Measurements from ENCODE around the gene TBX10.
"Not testable (repeated sequence)": the region's sequence is repeated elsewhere in the genome, so short reads cannot be mapped to it uniquely, and the experiment has no call there.

TBX10 gene

DNA sequence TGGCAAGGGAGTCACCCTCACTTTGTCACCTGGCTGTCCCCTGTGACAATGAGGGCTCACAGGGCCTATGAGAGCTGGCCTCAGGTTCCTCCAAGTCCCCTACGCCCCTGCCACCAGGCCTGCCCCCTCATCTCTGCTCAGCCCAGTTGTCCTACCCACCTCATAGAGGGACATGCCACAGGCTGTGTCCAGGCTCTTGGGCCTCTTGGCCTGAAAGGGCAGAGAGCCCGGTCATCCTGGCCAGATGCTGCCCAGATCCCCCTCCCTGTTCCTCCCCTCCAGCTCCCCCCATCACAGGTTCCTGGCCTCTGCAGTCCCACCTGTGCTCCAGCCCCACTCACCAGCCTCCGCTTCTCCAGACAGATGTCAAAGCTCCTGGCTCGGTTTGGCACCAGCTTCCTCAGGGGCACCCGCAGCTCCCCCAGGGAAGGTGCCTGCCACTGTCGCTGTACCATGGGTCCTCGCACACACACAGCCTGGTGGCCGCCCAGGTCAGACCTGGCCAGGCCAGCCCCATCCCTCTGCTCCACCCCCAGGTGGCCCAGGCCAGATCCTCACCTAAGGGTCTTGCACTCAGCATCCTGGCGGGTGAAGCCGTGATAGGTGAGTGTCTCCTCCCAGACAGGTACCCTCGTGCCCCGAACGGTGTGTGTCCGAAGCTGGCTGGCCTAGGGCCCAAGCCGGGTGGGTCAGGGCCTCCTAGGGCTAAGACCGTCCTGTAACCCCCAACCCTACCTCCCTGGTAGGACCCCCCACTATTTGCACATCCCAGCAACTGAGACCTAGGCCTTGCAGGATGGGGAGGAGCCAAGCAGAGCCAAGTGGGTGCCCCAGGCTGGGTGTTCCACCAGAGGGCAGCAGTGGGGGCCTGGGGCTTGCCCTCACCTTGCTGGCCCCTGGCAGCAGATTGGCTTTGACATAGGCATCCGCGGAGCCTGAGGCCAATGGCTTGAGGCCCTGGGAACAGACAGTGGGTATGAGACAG, 24.5 kb downstream of the TBX10 start:
- no peak for FAIRE-seq

- no peak for FAIRE-seq
These were observed 25.4 kb downstream of the TBX10 start for GRCh38 chr11:67613960-67614715.

GRCh38 chr11:67613313-67613959, 26.1 kb downstream of the TBX10 start:
- no peak for FAIRE-seq

GRCh38 chr11:67612751-67613150, 26.8 kb downstream of the TBX10 start:
- FAIRE-seq: no peak

DNA sequence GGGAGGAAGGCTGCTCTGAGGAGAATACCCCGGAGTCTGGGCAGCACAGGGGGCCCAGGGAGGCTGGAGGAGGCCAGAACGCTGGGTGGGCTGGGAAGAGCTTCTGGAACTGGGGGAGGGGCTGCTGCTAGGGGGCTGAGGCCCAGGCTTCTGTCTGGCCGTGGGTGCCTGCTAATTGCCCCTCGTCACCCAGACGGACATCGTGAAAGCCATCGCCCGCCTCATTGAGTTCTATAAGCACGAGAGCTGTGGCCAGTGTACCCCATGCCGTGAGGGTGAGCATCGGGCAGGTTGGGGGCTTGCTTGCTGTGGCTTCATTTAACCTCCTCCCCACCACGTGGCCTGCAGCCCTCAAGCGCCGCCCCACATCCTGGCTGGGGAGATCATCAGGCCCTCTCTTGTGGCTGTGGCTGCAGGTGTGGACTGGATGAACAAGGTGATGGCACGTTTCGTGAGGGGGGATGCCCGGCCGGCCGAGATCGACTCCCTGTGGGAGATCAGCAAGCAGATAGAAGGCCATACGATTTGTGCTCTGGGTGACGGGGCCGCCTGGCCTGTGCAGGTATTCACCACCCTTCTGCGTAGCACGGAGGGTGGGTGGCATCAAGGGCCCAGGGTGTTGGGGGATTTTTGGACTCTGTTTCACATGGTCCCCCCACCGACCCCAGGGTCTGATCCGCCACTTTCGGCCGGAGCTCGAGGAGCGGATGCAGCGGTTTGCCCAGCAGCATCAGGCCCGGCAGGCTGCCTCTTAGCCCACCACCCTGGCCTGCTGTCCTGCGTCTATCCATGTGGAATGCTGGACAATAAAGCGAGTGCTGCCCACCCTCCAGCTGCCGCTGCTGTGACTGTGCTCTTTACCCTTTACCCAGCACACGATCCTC, 27.6 kb downstream of the TBX10 start:
- FAIRE-seq: no peak

DNA sequence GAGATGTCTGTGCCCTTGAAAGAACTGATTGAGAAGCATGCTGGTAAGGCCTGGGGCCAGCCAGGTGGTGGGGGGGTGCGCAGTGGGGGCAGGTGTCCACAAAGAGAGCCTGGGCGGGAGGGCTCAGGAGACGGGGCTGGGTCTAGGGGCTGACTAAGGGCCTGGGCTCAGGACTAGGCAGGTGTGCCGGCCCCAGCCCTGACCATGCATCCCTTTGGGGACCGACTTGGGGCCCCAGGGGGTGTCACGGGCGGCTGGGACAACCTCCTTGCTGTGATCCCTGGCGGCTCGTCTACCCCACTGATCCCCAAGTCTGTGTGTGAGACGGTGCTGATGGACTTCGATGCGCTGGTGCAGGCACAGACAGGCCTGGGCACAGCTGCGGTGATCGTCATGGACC, 28.4 kb downstream of the TBX10 start:
- FAIRE-seq: no peak

- no peak for FAIRE-seq
These were observed 29.2 kb downstream of the TBX10 start for GRCh38 chr11:67610302-67610868.

DNA sequence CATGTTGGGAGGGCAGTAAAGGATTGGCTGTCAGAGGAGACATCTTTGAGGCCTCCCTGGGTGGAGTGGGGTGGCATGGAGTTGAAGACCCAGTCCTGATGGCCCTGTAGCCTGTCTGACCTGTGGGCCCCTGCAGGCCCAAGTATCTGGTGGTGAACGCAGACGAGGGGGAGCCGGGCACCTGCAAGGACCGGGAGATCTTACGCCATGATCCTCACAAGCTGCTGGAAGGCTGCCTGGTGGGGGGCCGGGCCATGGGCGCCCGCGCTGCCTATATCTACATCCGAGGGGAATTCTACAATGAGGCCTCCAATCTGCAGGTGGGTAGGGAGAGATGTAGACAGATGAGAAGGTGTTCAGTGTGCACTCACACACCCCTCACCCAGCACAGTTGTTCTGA, 30.2 kb downstream of the TBX10 start:
- FAIRE-seq: no peak

DNA sequence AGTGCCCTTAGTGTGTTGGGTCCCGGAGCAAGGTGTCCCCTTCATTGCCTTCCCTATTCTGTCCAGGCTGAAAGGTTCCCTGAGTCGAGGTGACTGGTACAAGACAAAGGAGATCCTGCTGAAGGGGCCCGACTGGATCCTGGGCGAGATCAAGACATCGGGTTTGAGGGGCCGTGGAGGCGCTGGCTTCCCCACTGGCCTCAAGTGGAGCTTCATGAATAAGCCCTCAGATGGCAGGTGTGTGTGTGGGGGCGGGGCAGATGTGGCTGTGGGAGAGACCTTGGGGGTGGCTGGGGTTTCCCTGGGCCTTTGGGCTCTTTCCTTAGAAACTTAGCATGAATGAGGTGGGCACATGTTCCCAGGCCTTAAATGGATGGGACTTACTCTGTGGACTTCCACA, 31.1 kb downstream of the TBX10 start:
- FAIRE-seq: no peak

- FAIRE-seq: no peak
These were observed 32.1 kb downstream of the TBX10 start for GRCh38 chr11:67607507-67607906.

DNA sequence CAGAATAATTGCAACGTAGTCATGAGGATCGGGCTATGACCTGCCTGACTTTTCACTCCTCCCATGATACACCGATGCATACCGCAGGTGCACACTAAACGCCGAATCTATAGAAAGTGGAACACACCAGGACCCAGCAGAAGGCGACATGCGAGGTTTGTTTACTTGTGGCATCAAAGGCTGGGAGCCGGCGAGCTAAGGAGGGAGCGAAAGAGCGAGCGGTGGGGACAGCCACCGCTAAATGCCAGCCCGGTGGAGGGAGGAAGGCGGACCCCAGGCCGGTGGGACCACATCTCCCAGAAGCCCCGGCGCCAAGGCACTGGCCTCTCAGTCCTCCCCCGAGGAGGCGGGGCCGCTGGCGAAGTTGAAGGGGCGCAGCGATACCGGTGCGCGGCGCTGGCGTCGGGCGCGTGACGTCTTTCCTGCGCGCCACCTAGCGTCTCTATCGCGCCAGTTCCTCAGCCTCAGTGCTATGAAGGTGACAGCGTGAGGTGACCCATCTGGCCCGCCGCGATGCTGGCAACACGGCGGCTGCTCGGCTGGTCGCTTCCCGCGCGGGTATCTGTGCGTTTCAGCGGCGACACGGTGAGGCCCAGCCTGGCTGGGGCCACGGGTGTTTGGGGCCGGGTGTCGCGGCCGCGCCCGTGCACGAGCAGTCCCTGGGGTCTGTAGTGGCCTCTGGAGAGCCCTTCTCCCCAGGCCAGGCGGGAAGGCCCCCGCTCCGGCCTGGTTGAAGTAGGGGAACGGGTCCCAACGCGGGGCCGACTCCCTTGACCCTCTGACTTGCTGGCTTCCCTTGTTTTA, 32.9 kb downstream of the TBX10 start, which contains the start of gene NDUFV1:
Gene NDUFV1, plus strand, starts transcription at position 445 of the 804 bp plus-strand sequence. Its CDS starts 69 bp downstream, at position 514.
- peak; percentile 33 for FAIRE-seq

DNA sequence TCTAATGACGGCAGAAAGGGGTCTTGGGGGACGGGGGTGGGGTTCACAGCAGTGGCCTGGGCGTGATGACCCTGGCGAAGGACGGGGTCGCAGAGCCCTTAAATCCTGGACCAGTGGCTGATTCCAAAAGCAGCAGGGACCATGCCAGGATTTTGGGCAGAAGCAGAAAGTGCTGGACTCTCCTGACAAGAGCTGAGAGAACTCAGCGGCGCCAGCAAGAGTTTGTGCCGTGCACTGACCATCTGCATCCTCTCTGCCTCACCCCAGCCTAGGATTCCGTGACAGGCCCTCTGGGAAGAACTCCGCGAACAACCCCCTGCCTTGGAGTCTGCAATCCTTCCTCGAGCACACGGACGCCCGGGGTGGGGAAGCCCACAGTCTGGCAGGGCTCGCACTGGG, 33.5 kb downstream of the TBX10 start:
- FAIRE-seq: no peak

DNA sequence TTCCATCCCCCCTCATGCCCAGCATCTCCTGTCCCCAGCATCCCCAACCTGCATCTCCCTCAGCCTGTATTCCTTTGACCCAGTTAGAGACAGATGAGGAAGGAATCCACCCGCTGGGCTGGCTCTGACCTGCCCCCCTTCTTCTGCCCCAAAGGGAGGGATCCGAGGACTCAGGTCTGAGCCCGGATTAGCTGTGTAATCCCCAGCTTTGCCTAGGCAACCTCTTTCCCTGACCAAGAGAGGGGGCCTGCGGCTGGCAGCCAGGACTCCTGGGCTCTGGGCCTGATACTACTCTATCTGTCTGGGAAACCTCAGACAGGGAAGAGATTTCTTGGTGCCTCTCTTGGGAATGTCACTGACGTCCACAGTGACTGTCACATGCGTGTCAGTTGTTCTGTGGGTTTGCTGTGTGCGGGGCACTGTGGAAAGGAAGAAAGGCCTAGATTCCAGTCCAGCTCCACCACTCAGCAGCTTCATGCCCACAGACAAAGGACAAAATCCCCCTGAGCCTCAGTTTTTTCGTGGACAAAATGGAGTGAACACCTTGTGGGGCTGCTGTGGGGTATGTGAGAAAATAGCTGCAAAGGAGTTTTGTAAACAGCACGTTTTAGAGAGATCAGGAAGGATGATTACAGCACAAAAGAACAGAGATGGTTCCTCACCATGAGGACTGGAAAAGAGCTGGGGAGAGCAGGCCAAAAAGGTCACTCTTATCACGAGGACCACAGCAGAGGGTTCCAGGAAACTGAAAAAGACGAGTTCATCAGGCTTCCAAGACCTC, 34.1 kb downstream of the TBX10 start:
- no peak for FAIRE-seq

DNA sequence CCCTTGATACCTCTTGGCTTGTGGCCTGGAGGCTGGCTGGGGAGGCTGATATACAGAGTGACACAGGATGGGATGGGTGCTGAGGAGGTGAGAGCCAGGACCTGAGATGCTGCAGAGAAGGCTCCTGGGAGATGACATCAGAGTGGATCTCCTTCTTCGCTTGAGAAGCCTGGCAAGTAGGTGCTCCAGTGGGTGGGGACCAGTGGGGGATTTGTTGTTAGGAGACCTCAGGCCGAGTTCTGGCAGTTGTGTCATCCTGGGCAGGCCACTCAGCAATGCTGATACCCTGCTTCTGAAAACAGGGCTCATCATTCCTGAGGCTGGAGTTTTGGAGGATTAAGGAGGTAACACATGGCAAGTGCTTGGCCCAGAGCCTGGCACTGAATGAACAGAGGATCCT, 34.7 kb downstream of the TBX10 start:
- FAIRE-seq: no peak

GRCh38 chr11:67604119-67604518, 35.4 kb downstream of the TBX10 start:
- not testable (repeated sequence) for FAIRE-seq

DNA sequence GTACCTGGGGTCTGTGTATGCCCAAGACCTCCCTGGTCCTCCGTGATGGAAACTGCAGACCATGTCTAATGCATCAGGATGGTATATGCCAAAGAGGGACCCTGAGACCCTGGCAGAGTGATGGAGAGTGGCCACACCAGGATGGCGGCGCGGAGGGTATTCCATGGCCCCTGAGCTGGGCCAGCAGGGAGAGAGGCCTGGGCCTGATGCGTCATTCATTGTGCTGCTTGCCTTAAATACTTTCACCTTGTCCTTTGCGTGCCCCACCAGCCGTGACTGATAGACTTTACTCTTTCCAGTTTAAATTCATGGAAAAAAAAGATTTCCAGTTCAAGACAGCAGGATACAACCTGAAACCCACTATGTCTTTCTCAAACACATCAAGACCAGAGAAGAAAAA, 38.5 kb downstream of the TBX10 start:
- FAIRE-seq: no peak

GRCh38 chr11:67600324-67601029, 39.1 kb downstream of the TBX10 start:
- FAIRE-seq: no peak

- no peak for FAIRE-seq
These were observed 40.4 kb downstream of the TBX10 start for GRCh38 chr11:67599149-67599548.

GRCh38 chr11:67597963-67598362, 41.6 kb downstream of the TBX10 start:
- not testable (repeated sequence) for FAIRE-seq
